Bronchus fibroblast of lung (primary cell): ENCODE data around the gene MALL. TPM values are rescaled to one million over a fixed set of nuclear protein-coding genes. Genes with fewer than 3 reads are reported as not detected.

ENCODE experiments used
- total RNA-seq: library from RNA; depleted of rRNA; stranded (reverse); fragments of >200 nt; gene quantifications from 2 replicates; pipeline ENCODE4 v1.2.3, GENCODE V29; 2015

Gene MALL
- 6.7 and 9.8 TPM in 2 replicates for total RNA-seq

DNA sequence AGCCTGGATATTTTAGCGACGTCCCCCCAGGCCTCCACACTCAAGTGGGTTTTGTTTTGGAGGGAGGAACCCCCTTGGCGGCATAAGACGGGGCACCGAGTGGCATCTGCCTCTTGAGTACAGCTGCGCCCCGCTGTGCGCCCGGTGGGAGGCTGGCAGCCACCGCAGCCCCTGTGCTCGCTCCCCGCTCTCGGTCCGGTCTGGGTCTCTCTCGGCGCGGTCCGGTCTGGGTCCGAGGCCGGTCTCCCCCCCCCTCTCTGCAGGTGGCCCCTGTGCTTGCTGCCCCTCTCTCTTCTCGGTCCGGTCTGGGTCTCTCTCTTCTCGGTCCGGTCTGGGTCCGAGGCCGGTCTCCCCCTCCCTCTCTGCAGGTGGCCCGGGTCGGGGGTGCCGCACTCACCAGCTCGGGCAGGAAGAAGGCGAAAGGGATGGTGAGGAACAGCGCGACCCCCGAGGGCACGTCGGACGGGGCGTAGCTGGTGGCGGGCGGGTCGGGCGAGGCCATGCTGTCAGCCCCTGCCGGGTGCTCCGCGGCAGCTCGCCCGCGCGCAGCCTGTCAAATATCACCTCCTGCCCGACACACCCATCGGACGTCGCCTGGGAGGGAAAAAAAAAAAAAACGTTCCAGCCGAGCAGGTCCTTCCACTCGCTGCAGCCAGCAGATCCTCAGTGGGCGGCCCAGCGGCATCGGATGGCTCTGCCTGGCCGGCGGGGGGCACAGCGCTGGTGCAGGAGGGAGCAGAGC, at the start of gene MALL:
Gene MALL, minus strand, starts transcription at position 532 of the 742 bp plus-strand sequence. Its CDS starts 30 bp downstream, at position 502.

Other genes starting within 250 kb of the MALL start
- gene LIMS3, start 217.1 kb downstream of the MALL start, total RNA-seq = 1.0 and 1.2 TPM in 2 replicates
- 4.9 and 8.4 TPM in 2 replicates for gene NPHP1, start 89.2 kb upstream of the MALL start, total RNA-seq
- gene MTLN, start 96.7 kb upstream of the MALL start, total RNA-seq = 77.5 and 108 TPM in 2 replicates